Lower lobe of right lung (tissue), 2 donors: ENCODE measurements around the gene CERT1. TPM values are rescaled to one million over a fixed set of nuclear protein-coding genes. Genes with fewer than 3 reads are reported as not detected.

Source experiments
- ATAC-seq, 2 donors: fragments of 200-7000 bp; cut with Tn5 transposase; one replicate each; pipeline ENCODE4 v1.9.1; 2020 to 2022; ENCODE audit warnings: mild to moderate bottlenecking in 2 of 2, moderate library complexity in 2 of 2
- DNase-seq: peaks from one replicate; pipeline ENCODE4 v3.0.0-alpha.2; 2020
- H3K27ac ChIP-seq: fragments of 200-600 bp; one replicate; pipeline ENCODE4 v1.8.0; 2022
- H3K27me3 ChIP-seq: fragments of 200-600 bp; one replicate; pipeline ENCODE4 v1.8.0; 2022; ENCODE audit warnings: low read depth
- H3K36me3 ChIP-seq: fragments of 200-600 bp; one replicate; pipeline ENCODE4 v1.8.0; 2022; ENCODE audit warnings: mild to moderate bottlenecking
- H3K4me1 ChIP-seq: fragments of 200-600 bp; one replicate; pipeline ENCODE4 v1.8.0; 2022
- H3K4me3 ChIP-seq: fragments of 200-600 bp; one replicate; pipeline ENCODE4 v1.8.0; 2022; ENCODE audit warnings: mild to moderate bottlenecking
- H3K9me3 ChIP-seq: fragments of 200-600 bp; one replicate; pipeline ENCODE4 v1.8.0; 2022
- intact Hi-C: fragments of 100-400 bp; cut with DNase I; formaldehyde crosslinking; loops from one replicate; pipeline ENCODE4 v1.11.0; 2022
- total RNA-seq: library from RNA; stranded (reverse); fragmentation: NEBNext Ultra II Directional; extraction: Animal tissue kit (Norgen Biotek cat#: 25700); gene quantifications from one replicate; pipeline ENCODE4 v1.2.1, GENCODE V29; 2021
- TF ChIP-seq, protein P1 (sequence below): fragments of 200-600 bp; IDR thresholded peaks from one replicate; pipeline ENCODE4 v1.8.0; 2022; ENCODE audit warnings: antibody characterized with exemption, mild to moderate bottlenecking
- donor health status: DM: no; HTN: yes; CAD: no; lungs with severe emphysema.

CERT1 gene
- total RNA-seq, 1 donor from 2014 or later = 70.9 TPM

DNA sequence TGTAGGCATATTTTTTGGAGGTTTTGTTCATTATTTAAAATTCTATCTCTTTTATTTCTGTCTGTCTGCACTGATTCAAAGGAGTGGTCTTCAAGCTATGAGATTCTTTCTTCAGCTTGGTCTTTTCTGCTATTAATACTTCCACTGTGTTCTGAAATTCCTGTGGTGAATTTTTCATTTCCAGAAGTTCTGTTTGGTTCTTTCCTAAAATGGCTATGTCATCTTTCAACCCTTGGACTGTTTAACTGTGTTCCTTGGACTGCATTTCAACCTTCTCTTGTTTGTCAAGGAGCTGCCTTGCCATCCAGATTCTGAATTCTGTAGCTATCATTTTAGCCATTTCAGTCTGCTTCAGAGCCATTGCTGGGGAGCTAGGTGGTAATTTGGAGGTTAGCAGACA is 76.3 kb downstream of the CERT1 start:
- H3K27ac ChIP-seq = no peak overlapping the region

DNA sequence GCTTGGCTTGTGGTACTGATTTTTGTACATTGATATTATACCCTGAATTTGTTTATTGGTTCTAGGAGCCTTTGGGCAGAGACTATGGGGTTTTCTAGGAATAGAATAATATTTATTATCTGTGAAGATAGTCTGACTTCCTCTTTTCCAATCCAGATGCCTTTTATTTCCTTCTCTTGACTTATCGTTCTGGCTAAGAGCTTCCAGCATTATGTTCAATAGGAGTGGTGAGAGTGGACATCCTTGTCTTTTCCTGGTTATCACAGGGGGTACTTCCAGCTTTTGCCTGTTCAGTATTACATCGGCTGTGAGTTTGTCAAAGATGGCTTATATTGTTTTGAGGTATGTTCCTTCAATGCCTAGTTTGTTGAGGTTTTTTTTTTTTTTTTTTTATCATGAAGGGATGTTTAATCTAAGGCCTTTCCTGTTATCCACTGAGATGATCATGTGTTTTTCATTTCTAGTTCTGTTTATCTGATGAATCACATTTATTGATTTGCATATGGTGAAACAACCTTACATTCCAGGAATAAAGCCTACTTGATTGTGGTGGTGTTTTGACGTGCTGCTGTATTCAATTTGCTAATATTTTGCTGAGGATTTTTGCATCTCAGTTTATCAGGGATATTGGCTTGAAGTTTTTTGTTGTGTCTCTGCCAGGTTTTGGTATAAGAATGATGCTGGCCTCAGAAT is 77.5 kb downstream of the CERT1 start:
- Histone ChIP-seq H3K27me3 (no peaks in the 10 kb centered on the region), H3K4me1 (no peaks in the 10 kb centered on the region), H3K27ac (no peak overlapping the region), H3K9me3 (no peaks in the 10 kb centered on the region), H3K4me3 (no peak overlapping the region), H3K36me3 (no peaks in the 10 kb centered on the region)
- TF ChIP-seq, protein P1, sequence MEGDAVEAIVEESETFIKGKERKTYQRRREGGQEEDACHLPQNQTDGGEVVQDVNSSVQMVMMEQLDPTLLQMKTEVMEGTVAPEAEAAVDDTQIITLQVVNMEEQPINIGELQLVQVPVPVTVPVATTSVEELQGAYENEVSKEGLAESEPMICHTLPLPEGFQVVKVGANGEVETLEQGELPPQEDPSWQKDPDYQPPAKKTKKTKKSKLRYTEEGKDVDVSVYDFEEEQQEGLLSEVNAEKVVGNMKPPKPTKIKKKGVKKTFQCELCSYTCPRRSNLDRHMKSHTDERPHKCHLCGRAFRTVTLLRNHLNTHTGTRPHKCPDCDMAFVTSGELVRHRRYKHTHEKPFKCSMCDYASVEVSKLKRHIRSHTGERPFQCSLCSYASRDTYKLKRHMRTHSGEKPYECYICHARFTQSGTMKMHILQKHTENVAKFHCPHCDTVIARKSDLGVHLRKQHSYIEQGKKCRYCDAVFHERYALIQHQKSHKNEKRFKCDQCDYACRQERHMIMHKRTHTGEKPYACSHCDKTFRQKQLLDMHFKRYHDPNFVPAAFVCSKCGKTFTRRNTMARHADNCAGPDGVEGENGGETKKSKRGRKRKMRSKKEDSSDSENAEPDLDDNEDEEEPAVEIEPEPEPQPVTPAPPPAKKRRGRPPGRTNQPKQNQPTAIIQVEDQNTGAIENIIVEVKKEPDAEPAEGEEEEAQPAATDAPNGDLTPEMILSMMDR = no peak
- no peak for ATAC-seq
- DNase-seq = no peak
- intact Hi-C loops = no loop called here

More for the DNA sequence above, 76.3 kb downstream of the CERT1 start:
- intact Hi-C loops = no loop called here
- TF ChIP-seq, protein P1 = no peak
- Histone ChIP-seq H3K4me1 (no peaks in the 10 kb centered on the region), H3K27me3 (no peaks in the 10 kb centered on the region), H3K36me3 (no peaks in the 10 kb centered on the region), H3K4me3 (no peak overlapping the region), H3K9me3 (no peaks in the 10 kb centered on the region)
- no peak for ATAC-seq
- DNase-seq = no peak

DNA sequence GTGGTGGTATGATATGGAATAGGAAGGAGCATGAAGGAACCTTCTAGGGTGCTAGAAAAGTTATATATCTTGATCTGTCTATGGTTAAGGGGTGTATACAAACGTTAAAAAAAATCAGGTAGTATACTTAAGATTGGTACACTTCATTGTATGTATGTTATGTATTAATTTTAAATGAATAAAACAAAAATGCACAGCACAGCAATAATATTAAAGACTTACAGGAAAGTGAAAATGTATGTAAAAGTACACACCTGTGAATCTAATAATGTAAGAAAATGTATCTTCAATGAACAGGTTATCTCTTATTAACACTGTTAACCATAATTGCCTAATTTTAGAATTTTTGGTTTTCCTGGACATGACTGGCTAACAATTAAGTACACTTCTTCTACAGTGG is 97.2 kb downstream of the CERT1 start:
- peaks cover 6% of the 10 kb centered on the region for H3K4me1 ChIP-seq
- H3K27me3 ChIP-seq = no peaks in the 10 kb centered on the region
- ATAC-seq (no peak), DNase-seq (no peak)
- no peaks in the 10 kb centered on the region for H3K9me3 ChIP-seq
- TF ChIP-seq, protein P1 = no peak
- H3K36me3 ChIP-seq = peaks cover 58% of the 10 kb centered on the region
- no peak overlapping the region for H3K4me3 ChIP-seq
- intact Hi-C loops = no loop called here
- H3K27ac ChIP-seq = no peak overlapping the region

DNA sequence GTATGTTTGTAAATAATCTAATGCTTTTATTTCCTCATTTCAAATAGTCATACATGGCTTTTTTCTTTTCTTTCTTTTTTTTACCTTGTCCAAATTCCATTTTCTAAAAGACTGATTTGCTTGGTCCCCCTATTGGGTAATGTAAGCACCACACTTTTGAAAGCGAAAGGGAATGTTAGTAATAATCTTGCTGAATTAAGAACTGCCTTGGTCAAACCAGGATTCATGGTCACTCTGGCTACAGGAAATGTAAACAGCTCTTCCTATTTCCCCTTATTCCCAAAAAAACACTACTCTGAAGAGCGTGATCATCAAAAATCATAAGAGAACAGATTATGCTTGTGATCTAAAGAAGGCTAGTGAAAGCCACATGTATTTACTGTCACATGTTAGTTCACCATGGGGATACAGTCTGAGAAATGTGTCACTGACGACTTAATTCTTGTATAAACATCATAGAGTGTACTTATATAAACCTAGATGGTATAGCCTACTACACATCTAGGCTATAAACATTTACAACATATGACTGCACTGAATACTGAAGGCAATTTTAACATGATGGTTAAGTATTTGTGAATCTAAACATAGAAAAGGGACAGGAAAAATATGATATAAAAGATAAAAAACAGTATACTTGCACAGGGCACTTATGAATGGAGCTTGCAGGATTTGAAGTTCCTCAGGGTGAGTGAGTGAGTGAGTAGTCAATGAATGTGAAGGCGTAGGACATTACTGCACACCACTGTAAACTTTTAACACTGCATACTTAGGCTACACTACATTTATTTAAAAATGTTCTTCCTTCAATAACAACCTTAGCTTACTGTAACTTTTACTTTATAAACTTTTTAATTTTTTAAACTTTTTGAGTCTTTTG is 99.1 kb downstream of the CERT1 start:
- H3K4me1 ChIP-seq = peaks cover 6% of the 10 kb centered on the region
- H3K36me3 ChIP-seq = peaks cover 40% of the 10 kb centered on the region
- H3K27me3 ChIP-seq = no peaks in the 10 kb centered on the region
- intact Hi-C loops = no loop called here
- H3K9me3 ChIP-seq = no peaks in the 10 kb centered on the region
- H3K27ac ChIP-seq = no peak overlapping the region
- ATAC-seq (no peak), DNase-seq (no peak)
- TF ChIP-seq, protein P1 = no peak
- H3K4me3 ChIP-seq = no peak overlapping the region

DNA sequence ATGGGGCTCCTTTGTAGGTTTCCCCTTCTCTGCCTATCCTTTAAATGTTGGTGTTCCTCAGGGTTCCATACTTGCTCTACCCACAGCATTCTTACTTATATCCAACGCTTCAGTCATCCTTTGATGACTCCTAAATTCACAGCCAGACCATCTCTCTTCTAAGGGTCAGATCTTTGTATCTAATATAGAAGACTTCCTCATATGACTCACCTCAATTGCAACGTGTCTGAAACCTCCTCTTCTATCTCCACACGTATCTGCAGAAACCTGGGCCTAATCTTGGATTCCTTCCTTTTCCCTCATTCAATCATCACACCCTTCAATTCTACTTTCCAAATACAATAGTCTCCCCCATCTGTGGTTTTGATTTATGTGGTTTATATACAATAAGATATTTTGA is 106.1 kb downstream of the CERT1 start:
- peaks cover 49% of the 10 kb centered on the region for H3K36me3 ChIP-seq
- H3K4me1 ChIP-seq = no peaks in the 10 kb centered on the region
- TF ChIP-seq, protein P1 = no peak
- no peaks in the 10 kb centered on the region for H3K27me3 ChIP-seq
- intact Hi-C loops = no loop called here
- H3K9me3 ChIP-seq = no peaks in the 10 kb centered on the region
- DNase-seq (no peak), ATAC-seq (no peak)
- no peak overlapping the region for H3K27ac ChIP-seq
- no peak overlapping the region for H3K4me3 ChIP-seq
